Medulla oblongata (tissue), 1 donor: Measurements from ENCODE around the gene MED27.
"Not testable (repeated sequence)": the region's sequence is repeated elsewhere in the genome, so short reads cannot be mapped to it uniquely, and the experiment has no call there.

Source experiments
- DNase-seq: peaks from one replicate; pipeline ENCODE4 v3.0.0-alpha.2; 2015; ENCODE audit errors: extremely low spot score

The MED27 gene

DNA sequence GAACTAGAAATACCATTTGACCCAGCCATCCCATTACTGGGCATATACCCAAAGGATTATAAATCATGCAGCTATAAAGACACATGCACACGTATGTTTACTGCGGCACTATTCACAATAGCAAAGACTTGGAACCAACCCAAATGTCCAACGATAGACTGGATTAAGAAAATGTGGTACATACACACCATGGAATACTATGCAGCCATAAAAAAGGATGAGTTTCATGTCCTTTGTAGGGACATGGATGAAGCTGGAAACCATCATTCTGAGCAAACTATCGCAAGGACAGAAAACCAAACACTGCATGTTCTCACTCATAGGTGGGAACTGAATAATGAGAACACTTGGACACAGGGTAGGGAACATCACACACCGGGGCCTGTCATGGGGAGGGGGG, 158.0 kb downstream of the MED27 start:
- not testable (repeated sequence) for DNase-seq

- DNase-seq, result no peak
Measured at GRCh38 chr9:131919216-131919615, 160.5 kb downstream of the MED27 start.

- DNase-seq, result no peak
Measured at GRCh38 chr9:131918481-131918880, 161.2 kb downstream of the MED27 start.

DNA sequence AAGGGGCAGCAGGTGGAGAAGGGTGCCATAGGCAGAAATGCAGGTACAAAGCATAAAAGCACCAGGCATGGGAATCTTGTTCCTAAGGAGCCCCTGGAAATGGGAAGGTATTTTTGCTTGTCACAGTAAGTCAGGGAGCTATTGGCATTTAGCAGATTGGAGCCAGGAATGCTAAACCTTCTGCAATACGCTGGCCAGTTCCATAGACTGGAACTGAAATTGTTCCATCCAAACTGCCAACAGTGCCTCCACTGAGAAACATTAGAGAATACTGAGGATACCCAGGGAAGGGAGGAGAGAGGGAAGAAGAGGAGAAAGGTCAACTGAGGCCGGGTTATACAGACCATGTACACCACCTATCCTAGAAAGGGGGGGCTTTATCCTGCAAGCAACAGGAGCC, 162.7 kb downstream of the MED27 start:
- no peak for DNase-seq

DNA sequence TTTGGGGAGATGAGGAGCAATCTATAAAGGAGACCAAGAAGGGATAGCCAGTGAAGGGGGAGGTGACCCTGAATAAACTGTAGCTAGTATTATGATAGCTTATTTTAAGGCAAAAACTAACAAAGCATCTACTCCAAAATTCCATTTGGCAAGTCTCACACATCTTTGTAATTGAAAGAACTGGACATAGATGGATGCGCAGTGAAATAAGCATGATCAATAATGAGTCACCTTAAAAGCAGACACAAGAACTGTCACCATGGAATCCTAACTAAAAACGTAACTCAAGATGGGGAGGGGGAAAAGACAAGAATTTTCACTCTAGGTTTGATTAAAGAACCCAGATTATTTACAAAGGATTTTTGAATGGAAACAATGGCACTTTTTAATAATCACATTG, 164.5 kb downstream of the MED27 start:
- DNase-seq, result no peak

GRCh38 chr9:131912671-131913070, 167.0 kb downstream of the MED27 start:
- DNase-seq, result no peak

DNA sequence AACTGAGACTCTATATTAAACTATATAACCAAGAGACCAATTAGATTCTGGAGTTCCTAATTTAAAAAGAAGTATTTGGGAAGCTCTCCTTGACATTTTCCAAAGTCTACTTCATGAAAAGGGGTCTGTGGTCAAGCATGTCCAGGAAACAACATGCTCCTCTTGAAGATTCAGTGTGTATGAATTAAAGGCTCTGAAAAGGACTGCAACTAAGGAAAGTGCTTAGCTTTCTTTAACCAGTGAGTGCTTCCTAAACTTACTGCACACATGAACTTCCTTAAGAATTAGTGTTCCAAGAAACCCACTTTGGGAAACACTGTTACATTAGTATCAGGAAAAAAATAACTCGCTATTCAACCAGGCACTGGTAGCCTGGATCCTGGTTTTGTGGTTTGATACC, 167.6 kb downstream of the MED27 start:
- DNase-seq, result no peak

GRCh38 chr9:131910572-131910971, 169.1 kb downstream of the MED27 start:
- DNase-seq, result no peak

GRCh38 chr9:131905144-131905543, 174.5 kb downstream of the MED27 start:
- DNase-seq, result no peak

GRCh38 chr9:131899296-131900228, 180.1 kb downstream of the MED27 start:
- no peak for DNase-seq

DNA sequence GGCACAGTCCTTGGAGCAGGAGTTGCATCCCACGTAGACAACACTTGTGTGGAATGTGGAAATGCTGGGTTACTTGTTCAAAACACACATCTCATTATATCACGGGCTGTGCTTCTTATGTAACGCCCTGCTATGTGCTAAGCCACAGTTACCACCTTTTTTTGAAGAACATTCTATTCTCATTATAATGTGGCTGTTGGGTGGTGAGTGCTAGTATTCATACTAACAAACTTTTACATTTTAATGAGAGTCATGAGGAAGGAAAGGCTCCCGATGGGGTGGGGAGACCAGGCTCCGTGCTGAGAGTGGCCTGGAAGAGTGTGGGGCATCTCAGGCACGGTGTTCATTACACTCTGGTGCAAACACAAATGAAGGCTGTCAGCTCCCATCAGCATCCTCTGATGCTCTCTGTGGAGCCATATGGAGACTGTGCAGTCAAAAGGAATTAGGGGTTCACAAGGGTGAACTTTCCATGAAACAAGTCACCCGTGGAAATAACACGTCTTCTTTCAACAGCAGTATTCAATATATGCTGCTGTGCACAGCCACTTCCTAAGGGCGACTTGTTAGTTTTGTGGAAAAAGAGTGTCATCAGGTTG, 186.7 kb downstream of the MED27 start:
- no peak for DNase-seq

GRCh38 chr9:131892162-131892707, 187.4 kb downstream of the MED27 start:
- DNase-seq, result no peak

GRCh38 chr9:131891598-131891997, 188.1 kb downstream of the MED27 start:
- no peak for DNase-seq

GRCh38 chr9:131889437-131890251, 190.0 kb downstream of the MED27 start:
- DNase-seq, result no peak

- no peak for DNase-seq
Measured at GRCh38 chr9:131888923-131889322, 190.7 kb downstream of the MED27 start.

- no peak for DNase-seq
Measured at GRCh38 chr9:131887680-131888079, 192.0 kb downstream of the MED27 start.

- DNase-seq, result no peak
Measured at GRCh38 chr9:131886826-131887225, 192.8 kb downstream of the MED27 start.

DNA sequence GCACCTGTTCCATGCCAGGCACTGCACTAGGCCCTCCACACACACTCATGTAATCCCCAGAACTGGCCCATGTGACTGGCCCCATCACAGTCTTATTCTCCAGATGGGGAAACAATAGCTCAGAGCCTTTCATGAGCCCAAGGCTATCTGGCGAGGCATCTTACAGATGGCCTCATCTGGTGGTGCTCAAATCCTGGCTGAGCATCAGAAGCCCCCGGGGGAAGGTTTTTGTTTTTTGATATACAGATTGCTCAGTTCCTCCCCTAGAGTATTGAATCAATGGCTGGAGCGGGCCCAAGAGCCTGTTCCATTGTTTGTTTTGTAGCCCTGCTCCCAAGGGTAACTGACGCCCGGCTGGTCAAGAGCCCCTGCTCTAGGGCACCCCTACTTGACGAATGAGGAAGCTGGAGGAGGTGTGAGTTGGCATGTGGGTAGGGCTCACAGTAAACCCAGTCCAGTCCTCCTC, 194.5 kb downstream of the MED27 start:
- no peak for DNase-seq

DNA sequence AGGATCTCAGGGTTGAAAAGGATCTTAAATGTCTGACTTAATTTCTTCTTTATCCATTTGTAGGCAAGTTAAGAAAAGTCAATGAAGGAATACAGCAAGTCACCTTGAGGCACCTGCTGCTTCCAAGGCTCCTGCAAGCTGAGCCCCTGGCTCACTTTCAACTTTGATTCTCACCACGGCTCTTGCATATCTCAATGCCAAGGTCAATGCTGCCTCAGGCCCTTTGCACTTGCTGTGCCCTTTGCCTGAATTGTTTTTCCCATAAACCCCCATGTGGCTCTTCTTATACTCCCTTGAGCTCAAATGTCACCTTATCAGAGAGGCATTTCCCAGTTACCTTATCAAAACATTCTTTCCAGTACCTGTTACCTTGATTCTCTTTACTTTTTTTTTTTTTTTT, 195.4 kb downstream of the MED27 start:
- no peak for DNase-seq

GRCh38 chr9:131880833-131881583, 198.7 kb downstream of the MED27 start:
- no peak for DNase-seq

DNA sequence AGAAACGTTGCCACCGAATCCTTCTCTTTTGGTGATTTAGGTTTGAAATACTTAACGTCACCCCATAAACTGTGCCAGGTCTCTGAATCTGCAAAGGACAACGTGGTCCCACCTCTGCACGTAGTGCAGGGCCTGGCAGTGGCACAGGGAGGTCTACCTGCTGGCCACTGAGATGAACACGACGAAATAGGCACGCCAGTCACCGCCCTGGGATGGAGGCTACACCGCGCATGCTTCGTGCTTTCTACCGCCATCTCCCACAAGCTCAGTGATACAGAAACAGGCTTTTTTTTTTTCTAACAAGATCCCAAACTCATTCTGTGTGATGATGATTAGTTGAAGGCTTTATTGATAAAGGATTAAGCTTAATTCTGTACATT, 199.8 kb downstream of the MED27 start:
- DNase-seq, result no peak
